Fibroblast of skin of right quadriceps (primary cell): Measurements from ENCODE around the gene TMEM132D.
"Not testable (repeated sequence)": the region's sequence is repeated elsewhere in the genome, so short reads cannot be mapped to it uniquely, and the experiment has no call there.

ENCODE experiments used
- DNase-seq: peaks from one replicate; pipeline ENCODE4 v3.0.0-alpha.2; 2013

The TMEM132D gene

DNA sequence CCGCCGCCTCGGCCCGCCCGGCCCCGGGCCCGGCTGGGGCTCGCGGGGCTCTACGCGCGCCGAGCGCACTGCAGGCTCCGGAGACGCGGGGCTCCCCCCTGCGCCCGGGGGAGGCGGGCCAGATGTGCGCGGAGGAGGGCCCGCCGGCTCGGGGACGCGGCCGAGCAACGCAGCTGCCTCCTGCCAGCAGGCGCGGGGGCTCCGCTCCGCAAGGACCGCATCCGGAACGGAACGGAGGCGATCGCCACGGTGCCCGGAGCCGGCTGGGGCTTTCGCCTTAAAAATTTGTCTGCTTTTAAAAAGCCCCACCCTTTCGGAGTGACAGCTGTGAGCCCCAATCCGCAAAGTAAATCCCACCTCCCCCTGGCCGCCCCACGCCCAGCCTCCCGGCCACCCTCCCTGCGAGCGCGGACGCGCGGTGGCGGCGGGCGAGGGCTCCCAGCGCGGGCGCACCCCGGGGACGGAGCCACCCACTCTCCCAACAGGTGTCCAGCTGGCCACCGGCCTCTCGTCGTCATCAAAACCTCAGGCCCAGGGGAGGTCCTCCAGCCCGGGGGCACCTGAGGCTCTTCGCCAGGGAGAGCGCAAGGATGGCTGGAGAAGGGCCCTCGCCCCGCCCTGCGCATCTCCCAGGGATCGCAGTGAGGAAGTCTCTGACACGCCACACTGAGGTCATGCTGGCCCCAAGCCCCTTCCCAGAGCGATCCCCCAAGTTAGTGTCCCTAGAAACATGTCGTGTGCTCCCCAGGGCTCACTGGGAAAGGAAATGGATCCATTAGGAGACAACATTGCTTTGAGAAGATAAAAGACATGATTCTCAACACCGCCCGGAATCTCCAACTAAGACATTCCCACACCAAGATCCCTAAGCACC is at the start of gene TMEM132D:
TMEM132D (minus strand) TSS at position 70 of the 874 bp plus-strand sequence.
- peak; percentile 18 for DNase-seq

- DNase-seq = no peak
Observed at GRCh38 chr12:129949651-129950050, 45.8 kb upstream of the TMEM132D start.

- no peak for DNase-seq
Observed at GRCh38 chr12:129941618-129942017, 37.8 kb upstream of the TMEM132D start.

GRCh38 chr12:129938089-129938488 is 34.3 kb upstream of the TMEM132D start:
- DNase-seq = no peak

DNA sequence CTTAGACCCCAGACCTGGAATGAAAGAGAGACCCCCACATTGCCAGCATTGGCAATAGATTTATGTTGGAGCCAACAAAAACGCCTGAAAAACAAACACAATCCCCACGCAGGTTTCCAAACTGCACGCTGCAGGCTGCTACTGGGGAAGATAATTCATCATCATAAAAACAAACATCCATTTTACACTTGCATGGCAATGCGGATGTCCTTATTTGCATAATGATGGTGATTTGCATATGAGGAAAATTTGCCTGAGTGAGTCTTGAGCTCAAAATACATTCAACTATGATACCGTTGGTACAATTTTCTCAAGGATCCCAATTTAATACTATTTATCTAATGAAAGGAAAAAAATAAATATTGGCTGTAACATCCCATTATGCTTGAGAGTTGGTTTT is 33.6 kb upstream of the TMEM132D start:
- DNase-seq = no peak

GRCh38 chr12:129928643-129929042 is 24.8 kb upstream of the TMEM132D start:
- DNase-seq = no peak

GRCh38 chr12:129927316-129927900 is 23.6 kb upstream of the TMEM132D start:
- DNase-seq = peak; percentile 72

- peak; percentile 51 for DNase-seq
Observed at GRCh38 chr12:129911428-129912049, 7.7 kb upstream of the TMEM132D start.

- no peak for DNase-seq
Observed at GRCh38 chr12:129909051-129910020, 5.5 kb upstream of the TMEM132D start.

- DNase-seq = peak; percentile 7
Observed at GRCh38 chr12:129903092-129903945, 506 bp downstream of the TMEM132D start.

- no peak for DNase-seq
Observed at GRCh38 chr12:129902371-129903091, 1.3 kb downstream of the TMEM132D start.

DNA sequence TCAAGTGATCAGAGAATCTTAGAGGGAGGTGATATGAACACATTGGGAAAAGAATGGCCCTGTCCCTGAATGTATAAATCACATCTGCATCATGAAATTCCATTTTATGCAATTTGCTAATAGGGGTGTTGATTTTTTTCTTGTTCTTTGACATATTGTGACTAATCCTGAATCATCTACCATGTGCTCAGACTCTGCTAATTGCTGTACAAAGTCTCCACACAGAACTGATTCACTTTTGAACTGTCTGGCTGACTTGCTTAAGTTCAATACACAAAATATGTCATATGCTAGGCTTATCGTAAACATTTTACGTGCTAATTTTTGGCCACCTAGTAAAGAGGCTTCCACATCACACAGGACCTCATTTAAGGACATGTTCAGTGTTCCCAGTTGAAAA is 2.6 kb downstream of the TMEM132D start:
- DNase-seq = peak; percentile 63

GRCh38 chr12:129900306-129900705 is 3.5 kb downstream of the TMEM132D start:
- DNase-seq = no peak

- not testable (repeated sequence) for DNase-seq
Observed at GRCh38 chr12:129899045-129899444, 4.8 kb downstream of the TMEM132D start.

DNA sequence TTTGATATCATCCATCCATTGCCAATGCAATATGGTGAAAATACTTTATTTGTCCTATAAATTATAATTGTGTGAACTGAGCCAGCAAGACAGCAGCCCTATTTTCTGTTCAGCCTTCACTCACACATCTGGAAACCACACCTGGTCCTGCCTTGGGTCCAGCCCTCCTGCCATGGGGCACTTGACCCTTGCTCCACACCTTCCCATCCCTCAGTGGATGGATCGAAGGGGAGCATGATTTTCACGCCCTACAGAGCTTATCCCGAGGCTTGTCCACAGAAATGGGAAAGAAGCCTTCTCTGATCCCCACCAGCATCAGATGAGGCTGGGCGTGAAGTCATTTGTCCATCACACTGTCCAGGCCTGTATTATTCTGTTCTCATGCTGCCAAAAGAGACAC is 10.1 kb downstream of the TMEM132D start:
- no peak for DNase-seq

DNA sequence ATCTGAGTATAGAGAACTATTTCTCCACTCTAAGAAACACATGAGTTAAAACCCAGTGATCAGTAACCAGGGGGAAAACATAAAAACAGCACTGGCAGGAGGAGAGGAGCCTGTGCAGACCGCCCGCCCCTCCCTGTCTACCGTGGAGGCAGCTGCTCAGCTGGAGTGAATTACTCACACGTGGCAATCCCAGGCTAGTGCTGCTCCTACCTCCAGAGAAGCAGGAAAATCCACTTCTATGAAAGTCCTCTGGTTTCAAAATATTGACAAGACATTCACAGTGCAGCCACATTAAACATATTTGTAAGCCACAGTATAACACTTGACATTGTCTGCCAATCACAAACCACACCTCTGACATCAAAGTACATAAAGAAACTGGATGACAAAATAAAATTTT is 16.7 kb downstream of the TMEM132D start:
- peak; percentile 32 for DNase-seq

DNA sequence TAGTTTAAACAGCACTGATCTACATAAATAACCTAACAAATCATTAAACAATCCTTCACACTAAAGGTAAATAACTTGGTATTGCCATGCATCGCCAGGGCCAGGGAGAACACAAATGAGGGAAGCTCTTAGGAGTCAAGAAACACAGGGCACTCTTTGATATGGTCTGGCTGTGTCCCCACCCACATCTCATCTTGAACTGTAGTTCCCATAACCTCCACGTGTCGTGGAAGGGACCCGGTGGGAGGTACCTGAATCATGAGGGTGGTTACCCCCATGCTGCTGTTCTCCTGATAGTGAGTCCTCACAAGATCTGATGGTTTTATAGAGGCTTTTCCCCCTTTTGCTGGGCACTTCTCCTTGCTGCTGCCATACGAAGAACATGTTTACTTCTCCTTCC is 17.3 kb downstream of the TMEM132D start:
- DNase-seq = no peak

GRCh38 chr12:129885287-129885686 is 18.5 kb downstream of the TMEM132D start:
- no peak for DNase-seq

- no peak for DNase-seq
Observed at GRCh38 chr12:129877411-129877810, 26.4 kb downstream of the TMEM132D start.

DNA sequence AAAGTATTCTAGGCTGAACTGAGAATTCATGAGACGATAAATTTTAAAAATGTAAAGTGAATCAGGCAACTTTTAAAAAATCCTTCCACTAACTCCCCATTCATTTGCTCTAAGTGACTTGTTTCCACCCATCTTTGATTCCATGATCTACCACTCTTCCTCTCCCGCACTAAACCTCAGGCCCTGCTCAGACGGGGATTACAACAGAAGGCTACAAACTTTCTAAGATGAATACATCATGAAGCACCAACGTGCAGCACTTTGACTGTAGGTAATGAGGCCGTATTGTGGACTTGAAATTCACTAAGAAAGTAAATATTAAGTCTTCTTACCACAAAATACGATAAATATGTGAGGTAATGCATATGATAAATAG is 30.0 kb downstream of the TMEM132D start:
- DNase-seq = no peak
